Ammon's horn (tissue), 1 donor: ENCODE results near the gene SMYD5.
"Not testable (repeated sequence)": the region's sequence is repeated elsewhere in the genome, so short reads cannot be mapped to it uniquely, and the experiment has no call there.

Experiments used
- DNase-seq: peaks from one replicate; pipeline ENCODE4 v3.0.0-alpha.2; 2016; ENCODE audit warnings: low spot score

The SMYD5 gene

GRCh38 chr2:73259704-73260337 is 45.8 kb downstream of the SMYD5 start:
- DNase-seq: no peak

- DNase-seq: peak; percentile 41
These were observed 46.4 kb downstream of the SMYD5 start for GRCh38 chr2:73260338-73260984.

DNA sequence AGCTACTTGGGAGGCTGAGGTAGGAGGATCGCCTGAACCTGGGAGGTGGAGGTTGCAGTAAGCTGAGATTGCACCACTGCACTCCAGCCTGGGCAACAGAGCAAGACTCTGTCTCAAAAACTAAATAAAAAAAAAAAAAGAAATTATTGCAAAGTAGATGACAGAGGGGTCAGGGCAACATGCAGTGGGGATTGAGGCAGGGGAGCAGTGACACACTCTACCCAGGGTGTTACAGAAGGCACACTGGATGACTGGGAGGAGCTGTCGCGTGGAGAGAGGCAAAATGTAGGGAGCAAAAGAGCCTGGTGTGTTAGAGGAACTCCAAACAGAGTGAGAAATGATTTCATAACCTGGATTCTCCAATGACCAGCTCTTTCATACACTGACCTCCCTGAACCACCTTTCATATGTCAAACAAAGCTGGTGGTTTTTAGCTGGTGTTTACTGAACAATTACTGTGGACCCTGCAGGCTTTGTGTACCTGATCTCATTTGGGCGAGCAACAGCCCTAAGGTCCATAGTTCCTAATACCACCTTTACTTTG is 48.1 kb downstream of the SMYD5 start:
- DNase-seq: no peak

DNA sequence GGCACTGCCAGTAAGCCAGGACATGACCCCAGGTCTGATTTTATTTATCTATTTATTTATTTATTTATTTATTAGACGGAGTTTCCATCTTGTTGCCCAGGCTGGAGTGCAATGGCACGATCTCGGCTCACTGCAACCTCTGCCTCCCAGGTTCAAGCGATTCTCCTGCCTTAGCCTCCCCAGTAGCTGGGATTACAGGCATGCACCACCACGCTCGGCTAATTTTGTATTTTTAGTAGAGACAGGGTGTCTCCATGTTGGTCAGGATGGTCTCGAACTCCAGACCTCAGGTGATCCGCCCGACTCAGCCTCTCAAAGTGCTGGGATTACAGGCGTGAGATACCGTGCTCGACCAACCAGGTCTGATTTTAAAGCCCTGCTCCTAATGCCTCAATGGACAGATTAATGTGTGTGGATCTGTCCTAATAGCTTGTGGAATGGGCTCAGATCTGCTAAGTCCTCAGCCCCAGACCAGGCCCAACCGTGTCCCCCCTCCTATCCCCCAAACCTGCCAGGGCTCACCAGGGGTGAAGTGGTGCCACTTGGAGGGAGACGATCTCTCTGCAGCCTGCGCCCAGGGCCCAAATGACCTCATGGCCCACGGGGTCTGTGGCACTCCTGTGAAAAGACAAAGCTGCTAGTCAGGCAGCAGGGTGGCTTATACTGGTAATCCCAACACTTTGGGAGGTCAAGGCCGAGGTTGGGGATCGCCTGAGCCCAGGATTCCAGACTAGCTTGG is 48.8 kb downstream of the SMYD5 start:
- not testable (repeated sequence) for DNase-seq

GRCh38 chr2:73263540-73264331 is 49.7 kb downstream of the SMYD5 start:
- DNase-seq: no peak

DNA sequence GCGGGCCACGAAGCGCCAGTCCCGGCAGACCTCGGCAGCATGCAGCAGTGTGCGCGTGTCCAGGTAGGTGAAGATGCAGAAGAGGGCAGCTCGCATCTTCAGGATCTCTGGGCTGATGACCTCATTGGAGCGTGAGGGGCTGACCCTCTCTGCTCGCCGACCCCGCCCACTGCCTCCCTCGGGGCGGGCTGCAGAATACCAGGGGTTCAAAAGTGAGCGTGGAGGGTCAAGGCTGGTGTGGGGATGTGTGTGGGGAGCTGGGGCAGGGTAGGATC is 50.2 kb downstream of the SMYD5 start:
- DNase-seq: no peak

GRCh38 chr2:73264783-73265182 is 50.7 kb downstream of the SMYD5 start:
- no peak for DNase-seq

- DNase-seq: no peak
These were observed 51.4 kb downstream of the SMYD5 start for GRCh38 chr2:73265298-73266060.

GRCh38 chr2:73266061-73266901 is 52.2 kb downstream of the SMYD5 start:
- DNase-seq: peak; percentile 54

DNA sequence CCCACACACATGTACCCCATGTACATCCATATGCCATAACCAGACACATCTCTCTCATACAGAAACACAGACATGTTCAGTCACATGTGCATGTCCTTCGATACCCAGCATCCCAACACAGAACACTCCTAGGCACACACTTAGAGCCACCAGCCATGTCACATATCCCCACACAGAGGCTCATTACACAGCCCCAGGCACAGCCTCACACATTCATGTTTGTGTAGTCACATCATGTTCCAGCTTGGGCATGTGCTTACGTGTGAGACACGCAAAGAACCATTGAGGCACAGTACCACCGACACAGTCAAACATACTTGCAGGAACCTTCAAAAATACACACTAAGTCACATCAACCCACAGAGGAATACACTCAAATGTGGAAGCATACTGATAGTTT is 53.0 kb downstream of the SMYD5 start:
- no peak for DNase-seq

DNA sequence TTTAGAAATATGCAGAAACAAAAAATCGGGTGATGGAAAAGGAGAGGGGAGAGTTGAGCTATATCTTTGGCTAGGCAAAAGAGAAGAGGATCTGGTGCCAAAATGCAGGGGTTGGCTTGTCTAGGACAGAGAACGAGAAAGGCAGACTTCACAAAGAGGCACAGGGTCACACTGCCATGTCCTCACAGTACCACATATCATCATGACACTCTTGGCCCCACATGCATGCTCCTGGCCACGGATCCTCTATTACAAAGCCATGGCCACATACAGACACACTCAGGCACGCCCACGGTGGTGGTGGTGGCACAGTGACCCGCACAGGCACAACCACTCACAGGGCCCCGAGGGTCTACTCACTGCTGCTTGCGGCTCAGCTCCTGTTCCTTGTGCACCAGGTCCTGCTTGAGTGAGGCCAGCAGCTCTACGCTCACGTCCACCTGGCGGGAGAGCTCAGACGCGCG is 54.4 kb downstream of the SMYD5 start:
- no peak for DNase-seq

- no peak for DNase-seq
These were observed 55.0 kb downstream of the SMYD5 start for GRCh38 chr2:73268830-73269685.

GRCh38 chr2:73269686-73270465 is 55.8 kb downstream of the SMYD5 start:
- no peak for DNase-seq

- DNase-seq: no peak
These were observed 58.2 kb downstream of the SMYD5 start for GRCh38 chr2:73272270-73272669.
